Effector CD4-positive, alpha-beta T cell (primary cell): ENCODE results near the gene CLEC18B.
"Not testable (repeated sequence)": the region's sequence is repeated elsewhere in the genome, so short reads cannot be mapped to it uniquely, and the experiment has no call there.

Source experiments
- DNase-seq: peaks from one replicate; pipeline ENCODE4 v3.0.0-alpha.2; 2020

The CLEC18B gene

DNA sequence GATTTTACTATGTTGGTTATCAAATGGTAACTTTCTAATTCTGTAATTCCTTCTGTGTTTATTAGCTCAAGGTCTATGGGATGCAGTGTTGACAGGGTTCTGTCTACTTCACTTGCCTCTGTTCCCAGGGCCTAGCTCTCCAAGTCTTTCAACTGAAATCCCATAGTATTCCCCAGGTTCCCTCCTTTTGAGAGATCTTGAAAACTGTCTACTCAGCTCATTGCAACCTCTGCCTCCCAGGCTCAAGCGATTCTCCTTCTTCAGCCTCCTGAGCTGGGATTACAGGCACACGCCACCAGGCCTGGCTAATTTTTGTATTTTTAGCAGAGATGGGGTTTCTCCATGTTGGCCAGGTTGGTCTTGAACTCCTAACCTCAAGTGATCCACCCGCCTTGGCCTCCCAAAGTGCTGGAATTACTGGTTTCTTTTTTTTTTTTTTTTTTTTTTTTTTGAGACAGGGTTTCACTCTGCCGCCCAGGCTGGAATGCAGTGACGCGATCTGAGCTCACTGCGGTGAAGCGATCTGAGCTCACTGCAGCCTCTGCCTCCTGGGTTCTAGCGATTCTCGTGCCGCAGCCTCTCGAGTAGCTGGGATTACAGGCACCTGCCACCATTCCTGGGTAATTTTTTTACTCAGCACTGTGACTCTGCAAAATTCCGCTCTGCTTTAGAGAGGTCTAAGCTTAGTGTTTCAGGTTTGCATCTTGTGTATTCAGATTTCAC is 22.5 kb upstream of the CLEC18B start:
- not testable (repeated sequence) for DNase-seq

DNA sequence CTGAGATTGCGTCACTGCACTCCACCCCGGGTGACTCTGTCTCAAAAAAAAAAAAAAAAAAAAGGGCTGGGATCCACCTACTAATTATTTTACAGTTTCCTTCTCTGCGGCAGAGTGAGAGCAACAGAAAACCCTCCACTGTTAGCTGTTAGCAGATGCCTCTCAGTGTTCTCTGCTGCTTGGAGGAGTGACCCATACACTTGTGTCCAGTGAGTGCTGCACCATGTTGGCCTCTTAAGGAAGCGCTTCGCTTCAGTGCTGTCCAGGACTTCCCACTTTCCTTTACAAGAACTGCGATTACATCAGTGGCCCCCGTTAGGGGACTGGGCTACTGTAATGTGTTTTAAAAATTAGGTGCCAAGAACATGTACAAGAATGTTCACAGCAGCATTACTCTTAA is 18.4 kb upstream of the CLEC18B start:
- no peak for DNase-seq

DNA sequence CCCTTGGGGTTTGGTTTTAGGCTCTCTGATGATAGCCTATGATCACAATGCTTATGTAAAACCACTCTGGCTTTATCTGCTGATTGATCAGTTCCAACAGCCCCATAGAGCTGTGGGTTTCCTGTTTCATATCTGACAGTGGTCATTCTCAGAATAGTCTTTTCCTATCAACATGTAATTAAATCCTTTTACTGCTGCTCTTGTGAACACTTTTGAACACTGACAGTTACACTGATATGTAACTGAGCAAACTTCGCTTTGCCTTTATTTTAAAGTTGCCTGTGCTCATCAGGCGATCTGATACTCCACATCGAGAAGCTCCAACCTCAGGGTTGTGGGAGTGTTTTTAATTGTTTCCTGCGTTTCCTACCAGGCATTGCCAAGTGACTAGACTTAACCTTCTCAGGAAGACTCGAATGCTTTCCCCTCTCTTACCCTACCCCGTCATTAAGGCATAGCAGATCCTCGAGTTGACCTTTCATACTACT is 17.3 kb upstream of the CLEC18B start:
- no peak for DNase-seq

GRCh38 chr16:74431516-74431915 is 10.2 kb upstream of the CLEC18B start:
- no peak for DNase-seq

DNA sequence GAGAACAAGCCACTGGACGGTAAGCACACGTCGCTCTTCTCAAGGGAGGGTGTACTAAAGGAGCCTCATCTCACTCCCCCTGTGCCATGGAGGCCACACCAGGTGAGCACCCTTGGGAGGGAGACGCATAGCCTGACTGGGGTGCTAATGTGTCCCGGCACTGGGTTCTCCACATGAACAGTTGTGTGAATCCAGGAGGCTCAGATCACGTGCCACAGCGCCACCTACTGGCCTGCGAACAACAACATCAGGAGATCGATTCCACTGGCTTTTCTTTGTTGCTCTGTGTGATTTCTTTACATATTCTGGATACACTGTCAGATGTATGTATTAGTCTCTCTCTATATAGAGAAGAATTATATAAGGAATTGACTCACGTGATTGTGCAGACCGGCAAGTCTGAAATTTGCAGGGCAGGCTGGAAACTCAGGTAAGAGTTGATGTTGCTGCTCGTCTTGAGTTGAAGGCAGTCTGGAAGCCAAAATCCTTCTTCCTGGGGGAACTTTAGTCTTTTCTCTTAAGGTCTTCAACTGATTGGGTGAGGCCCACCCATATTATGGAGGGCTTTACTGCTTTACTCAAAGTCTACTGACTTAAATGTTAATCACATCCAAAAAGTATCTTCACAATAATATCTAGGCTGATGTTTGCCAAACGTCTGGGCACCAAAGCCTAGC is 8.9 kb upstream of the CLEC18B start:
- peak; percentile 33 for DNase-seq

DNA sequence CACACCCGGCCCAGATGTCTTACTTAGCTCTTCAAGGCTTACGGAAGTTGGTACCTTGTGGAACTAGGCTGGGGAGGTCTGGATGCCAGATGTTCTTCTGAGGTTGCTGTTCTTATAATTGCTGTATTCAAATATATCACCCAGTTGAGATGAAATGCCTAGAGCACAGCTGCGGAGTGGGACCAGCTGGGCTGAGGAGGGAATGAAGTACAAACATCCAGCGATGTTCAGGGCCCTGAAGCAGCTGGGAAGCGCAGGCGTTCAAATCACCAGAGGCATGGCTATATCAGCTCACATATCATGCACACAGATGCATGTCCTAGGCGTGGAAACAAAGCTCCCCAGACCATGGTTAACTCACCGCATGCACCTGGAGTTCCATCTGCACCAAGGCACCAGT is 7.2 kb upstream of the CLEC18B start:
- DNase-seq: not testable (repeated sequence)

GRCh38 chr16:74425751-74426150 is 4.5 kb upstream of the CLEC18B start:
- not testable (repeated sequence) for DNase-seq

- not testable (repeated sequence) for DNase-seq
These were observed 2.4 kb upstream of the CLEC18B start for GRCh38 chr16:74423721-74424120.

DNA sequence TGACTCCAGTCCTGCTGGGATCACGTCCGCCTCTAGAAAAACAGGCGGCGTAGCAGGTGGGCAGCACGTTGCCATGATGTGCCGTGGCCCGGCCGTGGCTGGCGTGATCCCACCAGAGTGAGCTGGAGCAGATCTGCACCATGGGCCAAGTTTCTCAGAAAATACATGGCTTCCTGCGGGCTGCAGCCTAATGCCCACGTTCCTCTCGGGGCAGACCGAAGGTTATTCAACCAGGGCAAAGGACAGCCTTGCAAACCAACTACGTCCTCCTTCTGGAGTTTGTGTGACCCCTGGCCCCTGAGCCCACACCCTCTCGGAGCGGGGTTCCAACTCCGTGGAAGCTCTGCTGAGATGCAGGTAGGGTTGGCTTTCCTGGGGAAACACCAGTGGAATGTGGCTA is 808 bp upstream of the CLEC18B start:
- DNase-seq: not testable (repeated sequence)

GRCh38 chr16:74421482-74421785 is 156 bp upstream of the CLEC18B start:
- not testable (repeated sequence) for DNase-seq

DNA sequence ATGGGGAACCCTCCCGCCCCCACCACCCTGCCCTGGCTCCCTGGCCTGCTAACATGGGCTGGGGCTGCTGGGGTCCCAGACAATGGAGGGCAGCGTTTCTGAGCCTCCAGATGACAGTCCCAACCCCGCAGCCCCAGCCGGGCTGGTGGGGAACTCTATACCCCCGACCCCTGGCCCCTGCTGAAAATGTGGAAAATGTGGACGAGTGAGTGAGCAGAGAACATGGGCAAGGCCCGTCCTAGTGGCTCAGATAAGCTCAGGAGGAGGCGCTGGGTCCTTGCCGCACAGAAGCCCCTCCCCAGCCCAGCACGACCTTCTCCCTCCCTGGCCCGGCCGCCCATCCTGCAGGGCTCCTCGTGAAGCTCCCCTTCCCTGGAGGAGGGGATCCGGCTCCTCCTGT is 1.5 kb downstream of the CLEC18B start:
- DNase-seq: not testable (repeated sequence)

DNA sequence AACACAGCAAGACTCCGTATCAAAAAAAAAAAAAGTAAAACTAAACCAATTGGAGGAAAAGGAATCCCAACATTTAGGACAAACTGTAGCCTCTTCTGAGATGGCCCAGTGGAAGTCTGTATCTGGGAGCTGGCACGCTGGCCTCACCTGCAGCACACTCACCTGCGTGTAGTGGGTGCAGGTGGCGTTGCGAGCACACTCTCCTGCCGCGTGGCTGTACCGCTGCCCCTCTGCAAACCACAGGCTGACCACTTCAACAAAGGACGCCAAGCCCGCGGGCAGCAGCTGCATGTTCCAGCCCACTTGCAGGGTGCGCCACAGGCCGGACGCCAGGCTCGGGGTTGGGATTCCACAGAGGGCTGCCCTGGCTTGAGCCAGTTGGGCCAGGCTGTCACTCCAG is 3.4 kb downstream of the CLEC18B start:
- DNase-seq: not testable (repeated sequence)

DNA sequence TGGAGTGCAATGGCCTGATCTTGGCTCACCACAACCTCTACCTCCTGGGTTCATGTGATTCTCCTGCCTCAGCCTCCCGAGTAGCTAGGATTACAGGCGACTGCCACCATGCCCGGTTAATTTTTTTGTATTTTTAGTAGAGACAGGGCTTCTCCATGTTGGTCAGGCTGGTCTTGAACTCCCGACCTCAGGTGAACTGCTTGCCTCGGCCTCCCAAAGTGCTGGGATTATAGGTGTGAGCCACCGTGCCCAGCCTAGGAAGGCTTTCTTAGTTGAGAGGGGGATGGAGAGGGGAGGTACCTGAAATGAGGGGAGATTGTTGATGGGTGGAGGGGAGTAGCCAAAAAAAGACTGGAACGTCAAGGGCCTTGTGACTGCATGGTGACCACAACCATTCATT is 7.4 kb downstream of the CLEC18B start:
- not testable (repeated sequence) for DNase-seq

DNA sequence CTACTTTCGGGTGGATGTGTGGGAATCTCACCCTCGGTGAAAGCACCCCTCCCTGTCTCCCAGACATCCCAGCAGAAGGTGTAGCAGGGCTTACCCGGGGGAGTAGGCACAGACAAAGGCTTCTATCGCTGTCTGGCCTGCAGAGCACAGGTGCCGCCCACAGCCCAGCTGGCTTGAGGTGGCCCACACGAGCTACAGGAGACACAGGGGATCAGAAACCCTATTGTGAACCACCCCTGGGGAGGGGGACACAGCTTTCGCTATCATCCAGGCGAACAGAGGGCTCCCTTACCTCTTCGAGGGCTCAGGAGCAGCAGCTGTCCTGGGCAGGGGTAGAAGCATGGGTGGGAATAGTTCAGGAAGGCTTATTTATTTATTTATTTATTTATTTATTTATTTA is 7.8 kb downstream of the CLEC18B start:
- DNase-seq: not testable (repeated sequence)

DNA sequence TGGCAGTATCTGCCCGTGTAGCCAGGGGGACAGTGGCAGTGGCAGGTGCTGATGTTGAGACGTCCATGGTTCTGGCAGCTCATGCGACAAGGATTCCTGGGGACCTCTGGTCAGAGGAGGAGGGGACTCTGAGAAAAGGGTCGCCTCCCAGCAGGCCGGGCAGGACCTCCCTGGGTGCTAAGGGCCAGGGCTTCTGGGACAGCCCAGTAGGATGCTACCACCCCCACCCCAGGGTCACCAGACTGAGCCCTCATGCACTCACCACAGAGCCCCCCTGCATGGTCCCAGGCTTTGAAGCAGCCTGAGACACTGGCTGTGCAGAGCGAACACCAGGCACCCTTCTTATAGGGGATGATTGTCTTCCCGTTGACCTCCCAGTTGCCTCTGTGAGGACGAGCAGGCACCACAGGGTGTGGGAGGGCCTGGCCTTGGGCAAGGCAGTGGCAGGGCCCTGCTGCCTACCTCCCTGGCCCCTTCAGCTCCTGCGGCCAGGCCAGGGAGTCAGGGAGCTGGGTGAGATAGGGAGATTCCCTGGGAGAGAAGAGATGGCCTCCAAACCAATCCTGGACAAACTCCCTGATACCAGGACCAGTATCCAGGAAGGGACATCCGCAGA is 8.4 kb downstream of the CLEC18B start:
- not testable (repeated sequence) for DNase-seq

- not testable (repeated sequence) for DNase-seq
These were observed 9.0 kb downstream of the CLEC18B start for GRCh38 chr16:74412138-74412774.

- not testable (repeated sequence) for DNase-seq
These were observed 10.3 kb downstream of the CLEC18B start for GRCh38 chr16:74410981-74411380.

DNA sequence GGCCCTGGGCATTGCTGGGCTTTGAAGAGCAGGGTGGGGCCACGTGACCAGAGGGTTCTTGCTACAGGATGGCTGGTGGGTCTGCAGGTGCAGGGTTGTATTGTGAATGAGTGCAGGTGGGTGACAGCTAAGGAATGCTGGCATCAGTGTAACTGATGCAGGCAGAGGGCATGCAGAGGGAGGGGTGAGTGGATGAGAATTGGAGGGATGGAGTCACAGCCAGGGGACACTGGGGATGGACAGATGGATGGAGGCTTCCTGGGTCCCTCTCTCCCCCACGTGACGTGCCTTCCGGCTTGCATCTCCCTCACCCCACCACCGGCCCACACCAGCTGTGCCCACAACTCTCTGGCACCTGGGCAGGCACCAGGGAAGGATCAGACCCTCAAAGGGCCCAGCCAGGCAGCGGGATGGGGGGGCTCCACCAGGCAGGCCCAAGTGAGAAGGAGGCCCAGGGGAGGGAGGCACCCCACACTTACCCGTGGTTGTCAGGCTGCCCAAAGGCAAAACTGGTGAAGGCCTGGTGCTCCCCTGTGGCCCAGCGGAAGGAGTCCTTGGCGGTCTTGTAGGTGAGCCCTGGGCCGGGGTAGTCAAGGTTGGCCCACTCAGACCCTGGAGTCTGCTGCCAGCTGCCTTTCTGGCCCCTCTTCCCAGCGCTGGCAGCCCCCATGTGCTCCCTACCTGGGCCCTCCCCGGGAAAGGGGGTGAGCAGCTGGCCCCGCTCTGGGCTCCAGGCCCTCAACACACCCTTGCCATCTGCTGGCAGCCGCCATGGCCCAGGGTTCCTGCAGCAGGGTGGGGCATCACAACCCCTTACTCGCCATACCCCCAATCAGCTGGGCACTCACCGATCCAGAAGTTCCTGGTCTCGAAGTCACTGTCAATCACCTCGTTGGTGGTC is 11.0 kb downstream of the CLEC18B start:
- not testable (repeated sequence) for DNase-seq

GRCh38 chr16:74409185-74409981 is 11.9 kb downstream of the CLEC18B start:
- DNase-seq: not testable (repeated sequence)

DNA sequence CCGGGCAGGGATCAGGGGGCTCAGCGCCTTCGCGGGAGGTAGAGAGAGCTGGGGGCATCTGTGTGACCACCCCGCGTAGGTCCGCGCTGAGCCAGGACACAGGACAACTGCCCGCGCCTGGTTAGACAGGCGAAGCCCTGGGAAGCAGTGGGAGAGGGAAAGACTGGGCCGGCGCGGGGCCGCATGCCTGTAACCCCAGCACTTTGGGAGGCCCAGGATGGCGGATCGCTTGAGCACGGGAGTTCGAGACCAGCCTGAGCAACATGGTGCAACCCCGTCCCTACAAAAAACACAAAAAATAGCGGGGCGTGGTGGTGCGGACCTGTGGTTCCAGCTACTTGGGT is 13.9 kb downstream of the CLEC18B start:
- not testable (repeated sequence) for DNase-seq

GRCh38 chr16:74406600-74407361 is 14.5 kb downstream of the CLEC18B start:
- DNase-seq: not testable (repeated sequence)
